Karpas-422 (cell line): ENCODE results near the gene ALDH3A2. TPM values are rescaled to one million over a fixed set of nuclear protein-coding genes. Genes with fewer than 3 reads are reported as not detected.
"Not testable (repeated sequence)": the region's sequence is repeated elsewhere in the genome, so short reads cannot be mapped to it uniquely, and the experiment has no call there.

Experiments used
- DNase-seq: peaks from one replicate; pipeline ENCODE4 v3.0.0-alpha.2; 2015
- H2AFZ ChIP-seq: fragments of 200-600 bp; sonication (generic); 2 replicates; pipeline ENCODE4 v1.6.1; 2014; ENCODE audit warnings: antibody characterized with exemption, low read length, mixed read lengths
- H3K27ac ChIP-seq: fragments of 200-600 bp; sonication (generic); 2 replicates; pipeline ENCODE4 v1.5.1; 2014; ENCODE audit warnings: mild to moderate bottlenecking, low read length, moderate library complexity
- H3K27me3 ChIP-seq: fragments of 200-600 bp; sonication (generic); 2 replicates; pipeline ENCODE4 v1.6.1; 2014; ENCODE audit warnings: low read length, mixed read lengths
- H3K36me3 ChIP-seq: fragments of 200-600 bp; sonication (generic); 2 replicates; pipeline ENCODE4 v1.6.1; 2014; ENCODE audit warnings: low read length, mixed read lengths; ENCODE audit not compliant: insufficient read depth
- H3K4me1 ChIP-seq: fragments of 200-600 bp; sonication (generic); 2 replicates; pipeline ENCODE4 v1.6.1; 2014; ENCODE audit warnings: mild to moderate bottlenecking, low read length, mixed read lengths
- H3K4me2 ChIP-seq: fragments of 200-600 bp; sonication (generic); 2 replicates; pipeline ENCODE4 v1.6.1; 2014; ENCODE audit warnings: low read length, low read depth, mild to moderate bottlenecking; ENCODE audit not compliant: poor library complexity, severe bottlenecking
- H3K4me3 ChIP-seq: fragments of 200-600 bp; sonication (generic); 2 replicates; pipeline ENCODE4 v1.5.1; 2014; ENCODE audit warnings: mild to moderate bottlenecking, antibody characterized with exemption, low read length, mixed read lengths
- H3K79me2 ChIP-seq: fragments of 200-600 bp; sonication (generic); 2 replicates; pipeline ENCODE4 v1.6.1; 2014; ENCODE audit warnings: mild to moderate bottlenecking, low read length, mixed read lengths
- H3K9ac ChIP-seq: fragments of 200-600 bp; sonication (generic); 2 replicates; pipeline ENCODE4 v1.6.0; 2014; ENCODE audit warnings: low read length
- H3K9me2 ChIP-seq: fragments of 200-600 bp; sonication (generic), shearing (Covaris generic); replicated peaks from 2 replicates; pipeline ENCODE4 v1.6.0; 2014; ENCODE audit warnings: mild to moderate bottlenecking, low read length, moderate library complexity; ENCODE audit not compliant: insufficient read depth
- H3K9me3 ChIP-seq: fragments of 300-700, 200-600 bp; sonication (generic); 2 replicates; pipeline ENCODE4 v1.6.1; 2014; ENCODE audit warnings: low read length, mixed read lengths
- H4K20me1 ChIP-seq: fragments of 200-600 bp; sonication (generic); 2 replicates; pipeline ENCODE4 v1.6.1; 2014; ENCODE audit warnings: mild to moderate bottlenecking, antibody characterized with exemption, low read length, low read depth; ENCODE audit not compliant: insufficient read depth
- total RNA-seq: library from RNA; depleted of rRNA; stranded (reverse); fragments of >200 nt; shearing (Covaris generic); gene quantifications from 2 replicates; pipeline ENCODE4 v1.2.3, GENCODE V29; 2014; ENCODE audit warnings: low replicate concordance

ALDH3A2 gene
- total RNA-seq, 1 experiment from 2014 or later = 2.0 TPM

GRCh38 chr17:19664136-19664820, 15.7 kb downstream of the ALDH3A2 start:
- no peak for DNase-seq
- no peaks in the 10 kb centered on the region for H3K9me2 ChIP-seq
- H3K9me3 ChIP-seq = no peaks in the 10 kb centered on the region
- H3K9ac ChIP-seq = no peak overlapping the region
- no peaks in the 10 kb centered on the region for H3K79me2 ChIP-seq
- H3K36me3 ChIP-seq = no peaks in the 10 kb centered on the region
- no peak overlapping the region for H3K4me2 ChIP-seq
- no peaks in the 10 kb centered on the region for H3K4me1 ChIP-seq
- no peak overlapping the region for H3K27ac ChIP-seq
- H3K4me3 ChIP-seq = no peak overlapping the region
- H4K20me1 ChIP-seq = no peaks in the 10 kb centered on the region
- no peak overlapping the region for H2AFZ ChIP-seq
- H3K27me3 ChIP-seq = no peaks in the 10 kb centered on the region

GRCh38 chr17:19664821-19665181, 16.2 kb downstream of the ALDH3A2 start:
- Histone ChIP-seq H3K9me3 (no peaks in the 10 kb centered on the region), H3K9ac (no peak overlapping the region), H3K79me2 (no peaks in the 10 kb centered on the region), H4K20me1 (no peaks in the 10 kb centered on the region), H3K4me2 (no peak overlapping the region), H3K27me3 (no peaks in the 10 kb centered on the region), H3K36me3 (no peaks in the 10 kb centered on the region), H3K4me3 (no peak overlapping the region), H3K4me1 (no peaks in the 10 kb centered on the region), H2AFZ (no peak overlapping the region), H3K9me2 (no peaks in the 10 kb centered on the region), H3K27ac (no peak overlapping the region)
- DNase-seq = no peak

GRCh38 chr17:19669680-19670079, 21.1 kb downstream of the ALDH3A2 start:
- not testable (repeated sequence) for H4K20me1 ChIP-seq, DNase-seq, H3K36me3 ChIP-seq

GRCh38 chr17:19670908-19671307, 22.4 kb downstream of the ALDH3A2 start:
- no peak for DNase-seq
- H3K4me2 ChIP-seq = no peak overlapping the region

More at GRCh38 chr17:19669680-19670079, 21.1 kb downstream of the ALDH3A2 start:
- not testable (repeated sequence) for H3K9me2 ChIP-seq, H3K4me1 ChIP-seq, H3K79me2 ChIP-seq, H3K27ac ChIP-seq, H3K27me3 ChIP-seq, H3K4me3 ChIP-seq, H2AFZ ChIP-seq, H3K4me2 ChIP-seq, H3K9me3 ChIP-seq, H3K9ac ChIP-seq

GRCh38 chr17:19671433-19671832, 22.9 kb downstream of the ALDH3A2 start:
- H3K27ac ChIP-seq = no peak overlapping the region
- H3K4me3 ChIP-seq = no peak overlapping the region
- H3K4me2 ChIP-seq = no peak overlapping the region
- H2AFZ ChIP-seq = no peak overlapping the region
- no peak overlapping the region for H3K9ac ChIP-seq
- H3K9me3 ChIP-seq = no peaks in the 10 kb centered on the region
- H3K36me3 ChIP-seq = no peaks in the 10 kb centered on the region
- no peaks in the 10 kb centered on the region for H3K4me1 ChIP-seq
- H4K20me1 ChIP-seq = no peaks in the 10 kb centered on the region
- no peaks in the 10 kb centered on the region for H3K27me3 ChIP-seq
- no peaks in the 10 kb centered on the region for H3K9me2 ChIP-seq
- no peaks in the 10 kb centered on the region for H3K79me2 ChIP-seq
- no peak for DNase-seq

More at GRCh38 chr17:19670908-19671307, 22.4 kb downstream of the ALDH3A2 start:
- H3K9ac ChIP-seq = no peak overlapping the region
- H4K20me1 ChIP-seq = no peaks in the 10 kb centered on the region
- H3K9me2 ChIP-seq = no peaks in the 10 kb centered on the region
- no peaks in the 10 kb centered on the region for H3K79me2 ChIP-seq
- H3K4me3 ChIP-seq = no peak overlapping the region
- H3K36me3 ChIP-seq = no peaks in the 10 kb centered on the region
- no peaks in the 10 kb centered on the region for H3K9me3 ChIP-seq
- H3K27me3 ChIP-seq = no peaks in the 10 kb centered on the region
- H3K27ac ChIP-seq = no peak overlapping the region
- H3K4me1 ChIP-seq = no peaks in the 10 kb centered on the region
- H2AFZ ChIP-seq = no peak overlapping the region

- H3K27me3 ChIP-seq = no peaks in the 10 kb centered on the region
- no peaks in the 10 kb centered on the region for H3K36me3 ChIP-seq
- H3K9me2 ChIP-seq = no peaks in the 10 kb centered on the region
- H3K4me2 ChIP-seq = no peak overlapping the region
- no peak overlapping the region for H3K4me3 ChIP-seq
- DNase-seq = peak; percentile 55
- no peak overlapping the region for H3K9ac ChIP-seq
- H4K20me1 ChIP-seq = no peaks in the 10 kb centered on the region
- H3K79me2 ChIP-seq = no peaks in the 10 kb centered on the region
- H3K9me3 ChIP-seq = no peaks in the 10 kb centered on the region
- no peak overlapping the region for H2AFZ ChIP-seq
- H3K27ac ChIP-seq = no peak overlapping the region
- no peaks in the 10 kb centered on the region for H3K4me1 ChIP-seq
Measured at GRCh38 chr17:19672009-19672750, 23.6 kb downstream of the ALDH3A2 start.

GRCh38 chr17:19673623-19674022, 25.1 kb downstream of the ALDH3A2 start:
- Histone ChIP-seq H3K9me3 (no peaks in the 10 kb centered on the region), H3K9ac (no peak overlapping the region), H2AFZ (no peak overlapping the region), H3K9me2 (no peaks in the 10 kb centered on the region), H4K20me1 (no peaks in the 10 kb centered on the region), H3K4me3 (no peak overlapping the region), H3K4me1 (no peaks in the 10 kb centered on the region), H3K4me2 (no peak overlapping the region), H3K27me3 (no peaks in the 10 kb centered on the region), H3K79me2 (no peaks in the 10 kb centered on the region), H3K27ac (no peak overlapping the region), H3K36me3 (no peaks in the 10 kb centered on the region)
- no peak for DNase-seq

GRCh38 chr17:19676896-19677295, 28.3 kb downstream of the ALDH3A2 start:
- H4K20me1 ChIP-seq = no peaks in the 10 kb centered on the region
- no peak overlapping the region for H2AFZ ChIP-seq
- H3K27me3 ChIP-seq = no peaks in the 10 kb centered on the region
- H3K4me2 ChIP-seq = no peak overlapping the region
- no peaks in the 10 kb centered on the region for H3K9me2 ChIP-seq
- H3K27ac ChIP-seq = no peak overlapping the region
- no peak for DNase-seq
- no peak overlapping the region for H3K9ac ChIP-seq
- no peak overlapping the region for H3K4me3 ChIP-seq
- H3K79me2 ChIP-seq = no peaks in the 10 kb centered on the region
- no peaks in the 10 kb centered on the region for H3K9me3 ChIP-seq
- no peaks in the 10 kb centered on the region for H3K4me1 ChIP-seq
- H3K36me3 ChIP-seq = no peaks in the 10 kb centered on the region
